ENCODE measurements around the gene PDE5A.

The PDE5A gene

DNA sequence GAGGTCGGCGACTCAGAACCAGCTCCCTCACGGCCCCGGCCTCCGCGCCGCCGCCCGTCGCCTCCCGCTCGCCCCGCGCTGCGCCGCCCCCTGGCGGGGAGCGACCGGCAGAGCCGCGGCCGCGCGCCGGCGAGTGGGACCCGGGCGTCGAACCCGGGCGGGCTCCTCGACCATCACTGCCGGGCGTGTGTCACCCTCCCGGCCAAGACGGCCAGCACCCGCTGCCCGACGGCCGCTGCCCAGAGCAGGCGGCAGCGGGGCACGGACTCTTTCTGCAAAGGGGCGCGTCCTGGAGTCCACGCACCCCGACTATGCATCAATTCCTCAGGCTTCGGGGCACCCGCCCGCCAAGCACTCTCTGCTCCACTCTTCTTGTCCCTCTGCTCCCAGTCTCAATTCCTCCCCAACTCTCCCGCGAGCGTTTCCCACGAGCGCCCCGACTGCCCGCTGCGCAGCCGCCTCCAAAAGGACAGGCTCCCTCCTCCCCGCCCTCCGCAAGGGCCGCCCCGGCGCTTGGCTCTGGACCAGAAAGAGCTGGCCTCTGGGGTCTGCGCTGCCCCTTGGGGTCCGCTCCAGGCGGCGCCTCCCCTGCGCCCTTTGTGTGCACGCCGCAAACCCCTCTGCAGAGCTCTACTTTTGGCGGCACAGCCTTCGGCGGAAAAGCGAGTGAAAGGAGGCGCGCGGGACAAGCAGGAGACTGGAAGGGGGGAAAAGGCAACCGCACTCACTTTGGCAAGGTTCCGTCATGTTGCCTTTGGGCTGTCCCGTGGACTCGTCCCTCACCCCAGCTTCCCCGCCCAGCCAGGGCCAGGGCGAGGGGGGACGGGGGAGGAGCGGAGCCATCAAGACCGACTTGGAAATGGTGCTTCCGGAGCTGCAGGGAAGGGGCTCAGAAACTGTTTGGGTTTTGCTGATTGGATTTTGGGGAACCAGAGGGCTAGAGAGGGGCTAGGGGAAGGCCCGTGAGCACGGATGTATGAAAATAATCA, 1.0 kb downstream of the PDE5A start:
- H3K4me3 ChIP-seq (ENCODE audit: low read depth, low read length): peak overlapping the region; percentile 92
- TF ChIP-seq, protein P1, sequence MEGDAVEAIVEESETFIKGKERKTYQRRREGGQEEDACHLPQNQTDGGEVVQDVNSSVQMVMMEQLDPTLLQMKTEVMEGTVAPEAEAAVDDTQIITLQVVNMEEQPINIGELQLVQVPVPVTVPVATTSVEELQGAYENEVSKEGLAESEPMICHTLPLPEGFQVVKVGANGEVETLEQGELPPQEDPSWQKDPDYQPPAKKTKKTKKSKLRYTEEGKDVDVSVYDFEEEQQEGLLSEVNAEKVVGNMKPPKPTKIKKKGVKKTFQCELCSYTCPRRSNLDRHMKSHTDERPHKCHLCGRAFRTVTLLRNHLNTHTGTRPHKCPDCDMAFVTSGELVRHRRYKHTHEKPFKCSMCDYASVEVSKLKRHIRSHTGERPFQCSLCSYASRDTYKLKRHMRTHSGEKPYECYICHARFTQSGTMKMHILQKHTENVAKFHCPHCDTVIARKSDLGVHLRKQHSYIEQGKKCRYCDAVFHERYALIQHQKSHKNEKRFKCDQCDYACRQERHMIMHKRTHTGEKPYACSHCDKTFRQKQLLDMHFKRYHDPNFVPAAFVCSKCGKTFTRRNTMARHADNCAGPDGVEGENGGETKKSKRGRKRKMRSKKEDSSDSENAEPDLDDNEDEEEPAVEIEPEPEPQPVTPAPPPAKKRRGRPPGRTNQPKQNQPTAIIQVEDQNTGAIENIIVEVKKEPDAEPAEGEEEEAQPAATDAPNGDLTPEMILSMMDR (IDR thresholded peaks at IDR 0.05; ENCODE audit: low read depth, low read length): peak; percentile 6; the same call in 1 of the 2 replicates

DNA sequence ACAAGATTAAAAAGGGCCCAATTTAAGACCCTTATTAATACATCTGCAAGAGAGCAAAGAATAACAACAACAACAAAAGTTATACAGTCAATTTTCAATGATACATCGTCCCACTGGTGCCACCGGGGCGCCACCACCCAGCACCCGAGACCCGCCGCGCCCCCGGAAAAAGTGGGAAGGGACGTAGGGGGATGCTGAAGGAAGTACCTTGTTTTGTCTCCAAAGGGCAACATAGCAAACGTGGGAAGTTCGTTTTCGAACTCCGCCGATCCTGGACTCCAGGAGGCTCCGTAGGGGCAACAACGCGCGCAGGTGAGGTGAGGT, 1.7 kb downstream of the PDE5A start:
- TF ChIP-seq, protein P1 (IDR thresholded peaks at IDR 0.05; ENCODE audit: low read depth, low read length): no peak
- H3K4me3 ChIP-seq (ENCODE audit: low read depth, low read length): peak overlapping the region; percentile 92

DNA sequence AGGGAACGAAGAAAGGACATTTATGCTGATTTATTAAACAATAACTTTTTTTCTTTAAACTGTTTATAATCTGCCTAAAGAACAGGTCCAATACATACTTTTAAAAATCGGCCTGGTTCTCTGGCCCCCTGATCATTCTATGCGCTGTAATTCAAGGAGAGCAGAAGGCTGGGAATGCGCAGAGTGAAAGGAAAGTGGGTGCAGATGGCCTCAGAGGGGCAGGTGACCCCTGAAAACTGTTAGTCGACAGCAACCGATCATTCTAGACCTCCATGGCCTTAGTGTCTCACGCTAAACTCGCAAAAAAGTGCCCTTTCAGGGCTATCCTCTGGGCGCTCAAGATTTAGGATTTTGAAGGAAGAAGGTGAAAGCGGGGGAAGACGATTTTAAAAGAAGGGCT, 2.2 kb downstream of the PDE5A start:
- TF ChIP-seq, protein P1 (IDR thresholded peaks at IDR 0.05; ENCODE audit: low read depth, low read length): no peak
- peak overlapping the region; percentile 92 for H3K4me3 ChIP-seq (ENCODE audit: low read depth, low read length)

DNA sequence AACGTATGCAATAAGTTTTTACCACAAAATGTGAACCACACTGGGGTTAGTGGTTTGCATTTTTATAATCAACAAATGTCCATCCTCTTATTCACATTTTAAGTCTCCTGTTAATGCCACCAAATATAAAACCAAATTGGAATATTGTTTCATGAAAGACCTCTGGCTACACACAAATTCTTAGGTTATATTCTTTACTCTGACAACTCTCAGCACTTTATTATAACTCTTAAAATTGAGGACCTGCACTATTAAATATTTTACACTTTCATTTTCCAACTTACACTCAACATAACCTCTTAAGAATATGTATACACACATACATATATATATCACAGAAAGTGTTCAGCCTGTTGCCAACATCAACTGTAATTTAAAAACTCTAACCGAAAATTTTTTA, 2.8 kb downstream of the PDE5A start:
- peak overlapping the region; percentile 92 for H3K4me3 ChIP-seq (ENCODE audit: low read depth, low read length)
- TF ChIP-seq, protein P1 (IDR thresholded peaks at IDR 0.05; ENCODE audit: low read depth, low read length): no peak

DNA sequence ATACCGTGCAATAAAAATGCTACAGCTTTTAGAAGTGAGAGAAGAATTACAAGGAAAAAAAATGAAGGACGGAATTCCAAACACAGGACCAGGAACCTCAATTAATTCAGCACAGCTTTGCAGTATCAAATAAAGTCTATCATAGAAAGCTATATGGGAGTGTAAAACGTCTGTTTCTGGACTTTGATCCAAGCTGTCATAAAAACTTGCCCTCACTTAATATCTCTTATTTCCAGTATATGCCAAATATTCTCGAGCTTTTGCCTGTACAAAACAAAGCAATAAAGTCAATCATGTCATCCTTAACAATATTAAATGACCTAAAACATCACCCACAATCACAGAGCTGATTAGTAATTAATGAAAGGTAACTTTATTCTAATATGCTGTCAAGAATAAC, 4.2 kb downstream of the PDE5A start:
- H3K4me3 ChIP-seq (ENCODE audit: low read depth, low read length): peak overlapping the region; percentile 92
- TF ChIP-seq, protein P1 (IDR thresholded peaks at IDR 0.05; ENCODE audit: low read depth, low read length): no peak

DNA sequence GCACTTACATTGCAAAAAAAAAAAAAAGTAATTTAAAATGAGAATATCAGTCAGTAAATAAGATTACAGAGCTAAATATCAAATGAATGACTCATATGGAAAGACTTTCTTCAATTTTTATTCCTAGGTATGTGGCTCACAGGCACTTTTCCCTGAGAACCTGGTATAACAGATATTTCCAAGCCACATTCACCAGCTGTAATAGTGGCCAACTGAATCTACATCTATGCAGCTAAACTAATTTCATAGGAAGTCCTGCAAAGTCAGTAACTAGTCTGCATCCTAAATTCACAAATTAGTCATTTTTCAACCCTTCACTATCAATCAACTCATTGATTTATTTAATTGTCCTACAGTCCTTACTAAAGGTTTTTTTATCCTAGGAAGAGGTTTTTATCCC, 5.6 kb downstream of the PDE5A start:
- H3K4me3 ChIP-seq (ENCODE audit: low read depth, low read length): peak overlapping the region; percentile 92
- TF ChIP-seq, protein P1 (IDR thresholded peaks at IDR 0.05; ENCODE audit: low read depth, low read length): no peak

DNA sequence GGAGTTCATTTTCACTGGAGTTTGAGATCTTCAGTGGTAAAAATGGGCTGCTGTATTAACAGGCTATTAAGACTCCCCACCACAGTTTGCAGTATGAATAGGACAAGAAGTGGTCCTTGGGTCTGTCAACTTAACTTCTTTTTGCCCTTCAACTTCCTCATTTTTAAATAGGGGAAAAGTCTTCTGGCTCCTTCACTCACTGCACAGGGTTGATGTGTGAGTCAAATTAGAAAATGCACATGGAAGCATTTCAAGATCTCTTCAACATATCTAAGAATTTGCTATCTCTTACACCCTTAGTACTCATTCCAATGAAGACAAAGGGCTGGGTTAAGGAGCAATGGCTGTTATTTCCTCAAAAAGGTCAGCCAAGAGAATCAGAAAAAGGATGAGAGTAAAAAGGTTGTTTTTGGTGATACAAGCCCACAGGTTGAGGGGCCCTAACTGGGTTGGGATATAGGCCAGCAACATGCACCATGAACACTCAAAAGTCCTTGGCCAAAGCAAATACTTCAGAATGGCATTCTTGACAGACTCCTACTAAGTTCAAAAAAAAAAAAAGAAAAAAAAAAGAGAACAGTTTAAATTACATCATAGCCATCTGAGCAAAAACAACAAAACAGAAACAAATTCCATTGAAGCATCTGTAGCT, 13.4 kb downstream of the PDE5A start:
- TF ChIP-seq, protein P1 (IDR thresholded peaks at IDR 0.05; ENCODE audit: low read depth, low read length): no peak
- H3K4me3 ChIP-seq (ENCODE audit: low read depth, low read length): no peak overlapping the region
